ENCODE results near the gene CYTH2. TPM values are rescaled to one million over a fixed set of nuclear protein-coding genes. Genes with fewer than 3 reads are reported as not detected.

CYTH2 gene
- polyA plus RNA-seq, 1 donor from 2014 or later: 31.8 TPM

GRCh38 chr19:48461982-48462655, 7.0 kb upstream of the CYTH2 start:
- Mint-ChIP-seq H3K27me3 (no peaks in the 10 kb centered on the region), H3K36me3 (peaks cover 2% of the 10 kb centered on the region), H3K4me1 (peaks cover 0 to 1% (median 0%) of the 10 kb centered on the region in 3 donors), H3K27ac (no peak overlapping the region), H3K9me3 (no peaks in the 10 kb centered on the region), H3K4me3 (no peak overlapping the region)

GRCh38 chr19:48465215-48465614, 4.0 kb upstream of the CYTH2 start:
- Mint-ChIP-seq H3K36me3 (peaks cover 4% of the 10 kb centered on the region), H3K4me3 (peak overlapping the region in 1 of 4 donors; percentile 31), H3K4me1 (peaks cover 2 to 5% (median 5%) of the 10 kb centered on the region in 3 donors), H3K27ac (no peak overlapping the region), H3K27me3 (no peaks in the 10 kb centered on the region), H3K9me3 (no peaks in the 10 kb centered on the region)

- peaks cover 2 to 11% (median 5%) of the 10 kb centered on the region in 3 donors for H3K4me1 Mint-ChIP-seq
- no peaks in the 10 kb centered on the region for H3K9me3 Mint-ChIP-seq
- peaks cover 4% of the 10 kb centered on the region for H3K36me3 Mint-ChIP-seq
- no peak overlapping the region for H3K27ac Mint-ChIP-seq
- H3K27me3 Mint-ChIP-seq: no peaks in the 10 kb centered on the region
- no peak overlapping the region for H3K4me3 Mint-ChIP-seq
Measured at GRCh38 chr19:48466561-48467325, 2.4 kb upstream of the CYTH2 start.

- Mint-ChIP-seq H3K27me3 (no peaks in the 10 kb centered on the region), H3K9me3 (no peaks in the 10 kb centered on the region), H3K4me1 (peaks cover 2 to 11% (median 4%) of the 10 kb centered on the region in 3 donors), H3K36me3 (peaks cover 4% of the 10 kb centered on the region), H3K4me3 (peak overlapping the region; percentile 87 to 95 (median 94)), H3K27ac (peak overlapping the region; percentile 84 to 98 (median 90))
Measured at GRCh38 chr19:48468772-48469288, 339 bp upstream of the CYTH2 start.

- Mint-ChIP-seq H3K36me3 (peaks cover 4% of the 10 kb centered on the region), H3K4me1 (peaks cover 2 to 11% (median 4%) of the 10 kb centered on the region in 3 donors), H3K9me3 (no peaks in the 10 kb centered on the region), H3K27me3 (no peaks in the 10 kb centered on the region), H3K27ac (peak overlapping the region in 1 of 3 donors; percentile 82), H3K4me3 (peak overlapping the region; percentile 89 to 95 (median 94))
Measured at GRCh38 chr19:48469934-48470680, 938 bp downstream of the CYTH2 start.

GRCh38 chr19:48470856-48471255, 1.7 kb downstream of the CYTH2 start:
- no peaks in the 10 kb centered on the region for H3K9me3 Mint-ChIP-seq
- no peaks in the 10 kb centered on the region for H3K27me3 Mint-ChIP-seq
- peaks cover 4% of the 10 kb centered on the region for H3K36me3 Mint-ChIP-seq
- H3K27ac Mint-ChIP-seq: no peak overlapping the region
- peaks cover 2 to 13% (median 4%) of the 10 kb centered on the region in 3 donors for H3K4me1 Mint-ChIP-seq
- peak overlapping the region; percentile 89 to 95 (median 94) for H3K4me3 Mint-ChIP-seq

- Mint-ChIP-seq H3K9me3 (no peaks in the 10 kb centered on the region), H3K36me3 (peaks cover 4% of the 10 kb centered on the region), H3K4me1 (peaks cover 2 to 15% (median 4%) of the 10 kb centered on the region in 3 donors), H3K4me3 (peak overlapping the region in 1 of 4 donors; percentile 89), H3K27ac (no peak overlapping the region), H3K27me3 (no peaks in the 10 kb centered on the region)
Measured at GRCh38 chr19:48471836-48472235, 2.7 kb downstream of the CYTH2 start.

- peaks cover 4% of the 10 kb centered on the region for H3K36me3 Mint-ChIP-seq
- H3K27me3 Mint-ChIP-seq: no peaks in the 10 kb centered on the region
- H3K4me3 Mint-ChIP-seq: no peak overlapping the region
- no peak overlapping the region for H3K27ac Mint-ChIP-seq
- H3K4me1 Mint-ChIP-seq: peaks cover 2 to 15% (median 4%) of the 10 kb centered on the region in 3 donors
- no peaks in the 10 kb centered on the region for H3K9me3 Mint-ChIP-seq
Measured at GRCh38 chr19:48473161-48473966, 4.2 kb downstream of the CYTH2 start.

GRCh38 chr19:48474084-48474592, 5.0 kb downstream of the CYTH2 start:
- Mint-ChIP-seq H3K36me3 (peaks cover 3% of the 10 kb centered on the region), H3K27ac (no peak overlapping the region), H3K4me1 (peaks cover 0 to 10% (median under 1%) of the 10 kb centered on the region in 3 donors), H3K4me3 (peak overlapping the region in 1 of 4 donors; percentile 70), H3K27me3 (no peaks in the 10 kb centered on the region), H3K9me3 (no peaks in the 10 kb centered on the region)

- Mint-ChIP-seq H3K4me3 (peak overlapping the region in 1 of 4 donors; percentile 23), H3K27me3 (no peaks in the 10 kb centered on the region), H3K27ac (peak overlapping the region in 1 of 3 donors; percentile 59), H3K9me3 (no peaks in the 10 kb centered on the region), H3K36me3 (peaks cover 3% of the 10 kb centered on the region), H3K4me1 (peaks cover 0 to 9% (median 0%) of the 10 kb centered on the region in 3 donors)
Measured at GRCh38 chr19:48475369-48476068, 6.3 kb downstream of the CYTH2 start.

GRCh38 chr19:48476176-48476575, 7.0 kb downstream of the CYTH2 start:
- Mint-ChIP-seq H3K4me1 (peaks cover 0 to 4% (median 2%) of the 10 kb centered on the region in 3 donors), H3K4me3 (peak overlapping the region in 1 of 4 donors; percentile 23), H3K9me3 (no peaks in the 10 kb centered on the region), H3K27me3 (no peaks in the 10 kb centered on the region), H3K27ac (peak overlapping the region in 1 of 3 donors; percentile 59), H3K36me3 (no peaks in the 10 kb centered on the region)

GRCh38 chr19:48477067-48477685, 8.0 kb downstream of the CYTH2 start:
- Mint-ChIP-seq H3K9me3 (no peaks in the 10 kb centered on the region), H3K36me3 (no peaks in the 10 kb centered on the region), H3K27me3 (no peaks in the 10 kb centered on the region), H3K27ac (no peak overlapping the region), H3K4me1 (peaks cover 2 to 4% (median 4%) of the 10 kb centered on the region in 3 donors), H3K4me3 (no peak overlapping the region)

GRCh38 chr19:48477698-48478338, 8.6 kb downstream of the CYTH2 start:
- H3K36me3 Mint-ChIP-seq: no peaks in the 10 kb centered on the region
- no peaks in the 10 kb centered on the region for H3K27me3 Mint-ChIP-seq
- no peaks in the 10 kb centered on the region for H3K9me3 Mint-ChIP-seq
- H3K4me3 Mint-ChIP-seq: no peak overlapping the region
- H3K27ac Mint-ChIP-seq: no peak overlapping the region
- peaks cover 2 to 4% (median 4%) of the 10 kb centered on the region in 3 donors for H3K4me1 Mint-ChIP-seq
